ENCODE results near the gene TEX10.

The TEX10 gene

DNA sequence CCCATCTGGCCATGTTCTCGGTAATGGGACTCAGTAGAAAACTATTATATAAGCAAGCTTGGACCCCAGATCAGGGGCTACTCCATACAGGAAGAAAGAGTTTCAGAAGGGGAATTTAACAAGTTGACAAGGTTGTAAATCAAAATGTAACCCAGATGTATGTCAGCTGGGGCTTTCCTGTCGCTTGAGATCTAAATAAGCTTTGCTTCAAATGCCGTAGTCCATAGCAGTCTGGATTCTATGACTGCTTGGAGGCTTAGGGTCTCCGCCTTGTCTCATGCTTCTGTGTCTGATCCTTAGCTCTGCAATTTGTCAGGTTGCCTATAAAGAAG, 70.4 kb downstream of the TEX10 start:
- DNase-seq = no peak

GRCh38 chr9:100281676-100282387, 70.9 kb downstream of the TEX10 start:
- no peak for DNase-seq

DNA sequence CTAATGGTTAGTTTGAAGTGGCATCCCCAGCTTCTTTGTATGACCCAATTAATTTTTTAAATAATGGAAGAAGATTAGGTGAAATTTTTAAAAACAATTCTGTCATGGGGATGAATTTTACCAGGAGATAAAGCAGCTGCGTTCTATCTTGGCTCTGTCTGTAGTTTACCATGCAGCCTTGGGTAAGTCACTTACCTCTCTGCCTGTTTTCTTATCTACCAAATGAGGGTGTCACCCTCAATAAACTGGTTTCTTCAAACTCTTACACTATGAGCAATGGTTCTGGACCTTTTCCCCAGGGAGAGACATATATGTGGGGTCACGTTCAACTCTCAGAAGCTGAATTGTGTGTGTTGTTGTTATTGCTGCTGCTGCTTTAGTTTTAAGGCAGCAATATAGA, 71.7 kb downstream of the TEX10 start:
- no peak for DNase-seq

- peak in 1 of 3 donors; percentile 24 for DNase-seq
Measured at GRCh38 chr9:100277166-100277979, 75.4 kb downstream of the TEX10 start.

- DNase-seq = no peak
Measured at GRCh38 chr9:100269656-100270055, 83.1 kb downstream of the TEX10 start.

- DNase-seq = no peak
Measured at GRCh38 chr9:100268271-100268670, 84.5 kb downstream of the TEX10 start.

GRCh38 chr9:100267211-100267610, 85.5 kb downstream of the TEX10 start:
- no peak for DNase-seq
